Panc1 (cell line): ENCODE measurements around the gene SMARCAD1.

Experiments
- POLR2AphosphoS5 ChIP-seq: IDR thresholded peaks from 2 replicates; pipeline ENCODE4 v1.6.1; 2012; ENCODE audit warnings: mild to moderate bottlenecking, low read depth, low read length, moderate library complexity
- TF ChIP-seq, protein P1 (sequence below), 2 experiments: IDR thresholded peaks; 2 replicates each; pipeline ENCODE4 v1.6.1; 2011 to 2012; ENCODE audit warnings: low read depth in 2 of 2, control low read depth in 1 of 2, low read length in 1 of 2, mild to moderate bottlenecking in 1 of 2, moderate library complexity in 1 of 2; ENCODE audit not compliant: insufficient read depth in 1 of 2
- TF ChIP-seq, protein P2 (sequence below): fragments of 450-650 bp; IDR thresholded peaks from 2 replicates; pipeline ENCODE4 v1.5.1; 2017; ENCODE audit warnings: mild to moderate bottlenecking

DNA sequence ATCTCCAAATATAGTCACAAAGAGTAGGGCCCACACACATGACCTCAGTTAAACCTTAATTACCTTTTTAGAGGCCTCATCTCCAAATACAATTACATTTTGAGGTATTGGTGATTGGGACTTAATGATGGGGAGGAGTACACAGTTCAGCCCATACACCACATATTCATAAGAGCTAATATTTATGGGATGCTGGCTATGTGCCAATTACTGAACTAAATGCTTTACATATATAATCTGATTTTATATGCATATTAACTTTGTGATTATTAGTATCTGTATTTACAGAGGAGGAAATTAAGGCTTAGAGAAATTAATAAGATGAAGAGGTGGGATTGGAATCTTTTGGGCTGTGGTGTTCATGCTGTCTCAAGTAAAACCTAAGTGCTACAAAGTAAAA lies 17.8 kb downstream of the SMARCAD1 start:
- TF ChIP-seq, protein P1, sequence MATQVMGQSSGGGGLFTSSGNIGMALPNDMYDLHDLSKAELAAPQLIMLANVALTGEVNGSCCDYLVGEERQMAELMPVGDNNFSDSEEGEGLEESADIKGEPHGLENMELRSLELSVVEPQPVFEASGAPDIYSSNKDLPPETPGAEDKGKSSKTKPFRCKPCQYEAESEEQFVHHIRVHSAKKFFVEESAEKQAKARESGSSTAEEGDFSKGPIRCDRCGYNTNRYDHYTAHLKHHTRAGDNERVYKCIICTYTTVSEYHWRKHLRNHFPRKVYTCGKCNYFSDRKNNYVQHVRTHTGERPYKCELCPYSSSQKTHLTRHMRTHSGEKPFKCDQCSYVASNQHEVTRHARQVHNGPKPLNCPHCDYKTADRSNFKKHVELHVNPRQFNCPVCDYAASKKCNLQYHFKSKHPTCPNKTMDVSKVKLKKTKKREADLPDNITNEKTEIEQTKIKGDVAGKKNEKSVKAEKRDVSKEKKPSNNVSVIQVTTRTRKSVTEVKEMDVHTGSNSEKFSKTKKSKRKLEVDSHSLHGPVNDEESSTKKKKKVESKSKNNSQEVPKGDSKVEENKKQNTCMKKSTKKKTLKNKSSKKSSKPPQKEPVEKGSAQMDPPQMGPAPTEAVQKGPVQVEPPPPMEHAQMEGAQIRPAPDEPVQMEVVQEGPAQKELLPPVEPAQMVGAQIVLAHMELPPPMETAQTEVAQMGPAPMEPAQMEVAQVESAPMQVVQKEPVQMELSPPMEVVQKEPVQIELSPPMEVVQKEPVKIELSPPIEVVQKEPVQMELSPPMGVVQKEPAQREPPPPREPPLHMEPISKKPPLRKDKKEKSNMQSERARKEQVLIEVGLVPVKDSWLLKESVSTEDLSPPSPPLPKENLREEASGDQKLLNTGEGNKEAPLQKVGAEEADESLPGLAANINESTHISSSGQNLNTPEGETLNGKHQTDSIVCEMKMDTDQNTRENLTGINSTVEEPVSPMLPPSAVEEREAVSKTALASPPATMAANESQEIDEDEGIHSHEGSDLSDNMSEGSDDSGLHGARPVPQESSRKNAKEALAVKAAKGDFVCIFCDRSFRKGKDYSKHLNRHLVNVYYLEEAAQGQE (IDR thresholded peaks at IDR 0.05; ENCODE audit: insufficient read depth in 1 of 2, low read depth in 2 of 2, low read length in 1 of 2) = no peak
- TF ChIP-seq, protein P2, sequence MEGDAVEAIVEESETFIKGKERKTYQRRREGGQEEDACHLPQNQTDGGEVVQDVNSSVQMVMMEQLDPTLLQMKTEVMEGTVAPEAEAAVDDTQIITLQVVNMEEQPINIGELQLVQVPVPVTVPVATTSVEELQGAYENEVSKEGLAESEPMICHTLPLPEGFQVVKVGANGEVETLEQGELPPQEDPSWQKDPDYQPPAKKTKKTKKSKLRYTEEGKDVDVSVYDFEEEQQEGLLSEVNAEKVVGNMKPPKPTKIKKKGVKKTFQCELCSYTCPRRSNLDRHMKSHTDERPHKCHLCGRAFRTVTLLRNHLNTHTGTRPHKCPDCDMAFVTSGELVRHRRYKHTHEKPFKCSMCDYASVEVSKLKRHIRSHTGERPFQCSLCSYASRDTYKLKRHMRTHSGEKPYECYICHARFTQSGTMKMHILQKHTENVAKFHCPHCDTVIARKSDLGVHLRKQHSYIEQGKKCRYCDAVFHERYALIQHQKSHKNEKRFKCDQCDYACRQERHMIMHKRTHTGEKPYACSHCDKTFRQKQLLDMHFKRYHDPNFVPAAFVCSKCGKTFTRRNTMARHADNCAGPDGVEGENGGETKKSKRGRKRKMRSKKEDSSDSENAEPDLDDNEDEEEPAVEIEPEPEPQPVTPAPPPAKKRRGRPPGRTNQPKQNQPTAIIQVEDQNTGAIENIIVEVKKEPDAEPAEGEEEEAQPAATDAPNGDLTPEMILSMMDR = no peak
- TF ChIP-seq POLR2AphosphoS5 = no peak
